ENCODE data around the gene PTHLH.

Gene PTHLH

DNA sequence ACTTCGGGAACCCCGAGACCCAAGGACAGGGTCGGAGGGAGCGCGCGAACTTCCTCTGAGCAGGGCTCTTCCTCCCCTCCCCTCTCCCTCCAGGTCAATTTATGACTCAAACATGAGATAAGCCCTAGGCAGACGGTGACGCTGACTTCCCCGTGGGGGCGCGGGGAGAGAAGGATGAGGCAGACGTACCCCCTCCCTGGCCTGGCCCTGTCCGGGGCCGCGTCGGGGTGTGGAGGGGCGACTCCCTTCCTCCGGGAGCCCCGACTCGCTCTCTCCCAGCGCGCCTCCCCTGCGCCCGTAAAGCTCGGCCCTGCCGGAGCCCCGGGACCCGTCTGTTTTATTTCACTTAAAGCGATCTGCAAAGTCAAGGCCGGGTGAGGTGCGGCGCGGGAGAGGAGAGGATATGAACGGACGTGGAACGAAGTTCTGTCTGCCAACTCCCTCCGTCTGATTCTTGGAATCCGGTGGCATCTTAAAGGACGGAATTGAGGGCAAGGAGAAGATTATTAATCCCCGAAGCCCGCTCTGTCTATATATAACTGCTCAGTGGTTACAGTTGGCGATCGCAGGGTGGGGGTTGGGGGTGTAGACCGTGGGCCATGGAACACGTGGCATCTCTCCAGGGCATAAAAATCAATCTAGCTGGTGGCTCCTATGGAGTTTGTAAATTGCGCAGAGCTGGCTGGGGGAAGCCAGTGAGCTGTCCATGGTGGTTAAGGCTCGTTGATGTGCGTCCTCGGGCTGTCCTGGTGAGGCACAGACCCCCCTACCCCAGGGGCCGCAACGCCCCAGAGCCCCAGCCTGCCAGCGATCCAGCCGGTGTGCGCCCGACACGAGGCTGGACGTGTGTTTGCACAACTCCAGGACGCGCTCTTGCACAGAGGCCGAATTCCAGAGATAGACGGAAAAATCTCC, 2.9 kb upstream of the PTHLH start:
- DNase-seq (ENCODE audit: insufficient read length, low spot score) (no peak), FAIRE-seq (no peak)
- TF ChIP-seq, protein P1, sequence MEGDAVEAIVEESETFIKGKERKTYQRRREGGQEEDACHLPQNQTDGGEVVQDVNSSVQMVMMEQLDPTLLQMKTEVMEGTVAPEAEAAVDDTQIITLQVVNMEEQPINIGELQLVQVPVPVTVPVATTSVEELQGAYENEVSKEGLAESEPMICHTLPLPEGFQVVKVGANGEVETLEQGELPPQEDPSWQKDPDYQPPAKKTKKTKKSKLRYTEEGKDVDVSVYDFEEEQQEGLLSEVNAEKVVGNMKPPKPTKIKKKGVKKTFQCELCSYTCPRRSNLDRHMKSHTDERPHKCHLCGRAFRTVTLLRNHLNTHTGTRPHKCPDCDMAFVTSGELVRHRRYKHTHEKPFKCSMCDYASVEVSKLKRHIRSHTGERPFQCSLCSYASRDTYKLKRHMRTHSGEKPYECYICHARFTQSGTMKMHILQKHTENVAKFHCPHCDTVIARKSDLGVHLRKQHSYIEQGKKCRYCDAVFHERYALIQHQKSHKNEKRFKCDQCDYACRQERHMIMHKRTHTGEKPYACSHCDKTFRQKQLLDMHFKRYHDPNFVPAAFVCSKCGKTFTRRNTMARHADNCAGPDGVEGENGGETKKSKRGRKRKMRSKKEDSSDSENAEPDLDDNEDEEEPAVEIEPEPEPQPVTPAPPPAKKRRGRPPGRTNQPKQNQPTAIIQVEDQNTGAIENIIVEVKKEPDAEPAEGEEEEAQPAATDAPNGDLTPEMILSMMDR (IDR thresholded peaks at IDR 0.05; ENCODE audit: insufficient read depth, missing control alignments): no peak

DNA sequence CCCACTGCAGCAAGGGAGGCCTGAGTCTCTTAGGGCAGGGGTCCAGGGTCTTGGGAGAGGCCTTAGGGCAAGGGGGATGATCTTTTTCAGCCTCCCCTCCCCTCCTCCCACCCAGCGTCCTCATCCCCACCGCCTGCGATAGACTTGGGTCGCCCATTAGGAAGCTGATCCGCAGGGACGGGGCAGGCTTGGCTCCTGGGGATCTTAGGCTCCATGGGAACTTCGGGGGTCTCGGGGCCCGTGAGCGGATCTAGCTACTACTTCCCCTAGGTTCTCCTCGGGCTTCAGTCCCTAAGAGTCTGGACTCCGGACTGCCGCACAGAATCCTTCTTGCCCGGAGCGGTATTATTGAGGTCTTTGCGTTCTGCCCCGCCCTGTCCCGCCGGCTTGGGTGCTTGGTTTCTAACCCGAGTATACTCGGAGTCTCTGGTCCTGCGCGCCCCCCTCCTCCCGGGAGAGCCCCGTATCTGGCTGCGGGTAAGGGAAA, 2.2 kb upstream of the PTHLH start:
- FAIRE-seq (no peak), DNase-seq (ENCODE audit: insufficient read length, low spot score) (no peak)
- TF ChIP-seq, protein P1 (IDR thresholded peaks at IDR 0.05; ENCODE audit: insufficient read depth, missing control alignments): no peak

DNA sequence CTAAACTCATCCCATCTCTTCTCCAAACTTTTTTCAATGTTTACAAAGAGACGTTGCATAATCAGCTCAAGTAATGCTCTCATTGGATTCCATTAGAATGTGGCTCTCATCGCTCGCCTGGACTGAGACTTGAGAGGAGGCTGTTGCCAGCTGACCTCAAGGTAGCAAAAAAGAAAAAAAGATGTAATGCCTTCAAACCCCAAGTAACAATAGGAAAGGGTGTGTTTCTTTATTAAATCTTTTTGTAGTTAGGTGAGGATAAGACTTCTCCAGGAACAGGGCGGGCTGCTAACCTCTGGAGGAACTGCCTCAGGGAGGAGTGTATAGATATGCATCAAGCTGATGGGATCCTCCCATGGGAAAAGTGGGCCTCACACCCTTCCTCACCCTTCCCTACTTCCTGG, 956 bp upstream of the PTHLH start:
- DNase-seq (ENCODE audit: insufficient read length, low spot score) (no peak), FAIRE-seq (no peak)
- TF ChIP-seq, protein P1 (IDR thresholded peaks at IDR 0.05; ENCODE audit: insufficient read depth, missing control alignments): no peak

DNA sequence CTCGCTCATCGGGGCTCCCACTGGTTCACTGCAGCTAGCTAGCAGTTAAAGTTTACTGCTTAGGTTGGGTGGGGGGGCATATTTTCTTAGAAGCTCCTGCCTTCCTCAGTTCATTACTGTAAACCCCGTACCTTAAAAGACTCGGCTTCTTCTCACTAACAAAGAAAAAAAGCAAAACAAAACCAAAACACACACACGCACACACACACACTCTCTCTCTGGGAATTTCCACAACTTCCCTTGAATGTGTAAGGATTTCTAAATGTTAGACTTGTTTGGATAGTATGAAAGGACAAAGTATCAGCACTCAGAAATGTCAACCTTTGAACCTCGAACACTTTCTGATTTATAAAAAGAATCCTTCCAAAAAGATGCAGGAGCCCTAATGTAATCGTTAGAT, 927 bp downstream of the PTHLH start:
- no peak for FAIRE-seq
- no peak for DNase-seq (ENCODE audit: insufficient read length, low spot score)
- TF ChIP-seq, protein P1 (IDR thresholded peaks at IDR 0.05; ENCODE audit: insufficient read depth, missing control alignments): no peak

DNA sequence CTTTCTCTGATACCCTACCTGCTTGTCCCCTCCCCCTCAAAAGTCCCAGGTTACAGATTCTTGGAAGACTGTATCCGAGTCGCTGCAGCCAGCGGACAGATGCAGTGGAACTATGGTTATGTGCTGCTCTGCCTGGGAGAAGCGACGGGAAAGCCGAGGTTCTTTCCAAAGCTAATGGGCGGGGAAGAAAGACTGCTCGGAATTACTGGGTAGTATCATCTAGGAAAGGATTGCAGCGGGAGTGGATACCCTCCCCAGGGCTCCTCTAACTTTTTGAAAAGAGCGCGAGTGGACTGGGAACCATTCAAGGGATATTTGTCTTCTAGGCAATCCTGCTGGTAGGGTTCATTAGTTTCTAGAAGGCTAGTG, 1.4 kb downstream of the PTHLH start:
- FAIRE-seq: no peak
- TF ChIP-seq, protein P1 (IDR thresholded peaks at IDR 0.05; ENCODE audit: insufficient read depth, missing control alignments): no peak
- no peak for DNase-seq (ENCODE audit: insufficient read length, low spot score)

DNA sequence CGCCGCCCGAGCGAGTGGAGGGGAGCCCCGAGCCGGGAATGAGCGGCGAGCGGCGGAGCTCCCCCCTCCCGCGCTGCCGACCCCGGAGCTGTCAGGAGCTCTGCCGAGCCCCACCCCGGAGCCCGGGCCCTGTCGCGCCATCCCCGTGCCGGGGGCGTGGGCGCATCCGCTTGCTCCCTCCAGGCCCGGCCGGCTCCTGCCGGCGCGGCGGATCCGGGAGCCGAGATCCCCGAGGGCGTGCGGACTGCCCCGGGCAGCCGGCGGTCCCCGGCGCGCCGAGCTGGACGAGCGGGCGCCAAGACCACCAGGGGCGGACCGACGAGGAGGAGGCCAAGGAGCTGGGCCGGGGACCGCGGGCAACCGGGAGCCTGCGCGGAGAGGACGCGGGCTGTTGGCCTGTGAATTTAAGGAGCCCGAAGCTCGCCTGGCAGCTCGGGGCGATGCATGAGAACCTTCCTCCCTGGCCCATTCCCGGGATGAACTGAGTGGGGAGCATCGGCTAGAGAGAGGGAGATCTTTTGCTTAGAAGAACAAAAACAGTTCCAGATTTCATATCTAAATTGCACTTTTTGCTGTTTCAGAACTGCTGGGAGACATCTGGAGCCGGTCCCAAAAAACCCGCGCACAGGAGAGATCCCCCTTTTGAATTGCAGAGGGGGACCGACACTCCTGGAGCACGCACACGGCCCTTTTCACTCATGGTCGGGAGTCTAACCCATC, 2.0 kb downstream of the PTHLH start:
- DNase-seq (ENCODE audit: insufficient read length, low spot score): no peak
- FAIRE-seq: no peak

More for the DNA sequence above, 2.0 kb downstream of the PTHLH start:
- TF ChIP-seq, protein P1 (IDR thresholded peaks at IDR 0.05; ENCODE audit: insufficient read depth, missing control alignments): no peak

Measured in D721Med (cell line).